ENCODE measurements around the gene GGTLC3. TPM values are rescaled to one million over a fixed set of nuclear protein-coding genes. Genes with fewer than 3 reads are reported as not detected.
A peak's percentile ranks its signal among the peaks of the same experiment; 100 is the strongest.
"Not testable (repeated sequence)": the region's sequence is repeated elsewhere in the genome, so short reads cannot be mapped to it uniquely, and the experiment has no call there.

Gene GGTLC3
- total RNA-seq (2014; rRNA removed; shearing (Covaris generic)) (not detected in 2 replicates), polyA plus RNA-seq (2016; fragmentation: Nextera tagmentation; extraction: Ambion mirVana) (not detected in 2 replicates)
- long read RNA-seq, result 0 reads

- not testable (repeated sequence) for DNase-seq (ENCODE audit: low spot score); H3K27me3 ChIP-seq (ENCODE audit: insufficient read depth); H3K36me3 ChIP-seq (ENCODE audit: insufficient read depth); ATAC-seq; H3F3A ChIP-seq (replicated peaks; ENCODE audit: low read depth); H3K4me1 Mint-ChIP-seq; H4K20me1 ChIP-seq (replicated peaks; ENCODE audit: insufficient read depth); H3K36me3 Mint-ChIP-seq (ENCODE audit: low read depth); H3K4me3 Mint-ChIP-seq; H3K9me2 ChIP-seq (ENCODE audit: insufficient read depth); H3K27me3 Mint-ChIP-seq (ENCODE audit: insufficient read depth, low read depth, poor library complexity); H3K4me3 ChIP-seq; H3K27ac ChIP-seq (ENCODE audit: low read depth); H3K4me2 ChIP-seq; H3K9me3 Mint-ChIP-seq; H2AFZ ChIP-seq; H3K79me2 ChIP-seq (replicated peaks; ENCODE audit: insufficient read depth); H3K4me1 ChIP-seq (ENCODE audit: insufficient read depth); H3K27ac Mint-ChIP-seq
Observed at GRCh38 chr22:18518061-18518460, at the start of gene GGTLC3. Gene GGTLC3, minus strand, starts transcription at chr22:18518161. Its CDS starts 264 bp downstream, at chr22:18517897.

- not testable (repeated sequence) for H3F3A ChIP-seq (replicated peaks; ENCODE audit: low read depth); H3K27me3 ChIP-seq (ENCODE audit: insufficient read depth); H3K9me3 Mint-ChIP-seq; DNase-seq (ENCODE audit: low spot score); H4K20me1 ChIP-seq (replicated peaks; ENCODE audit: insufficient read depth); H3K36me3 ChIP-seq (ENCODE audit: insufficient read depth); H3K9me2 ChIP-seq (ENCODE audit: insufficient read depth); H3K27ac Mint-ChIP-seq; H3K27me3 Mint-ChIP-seq (ENCODE audit: insufficient read depth, low read depth, poor library complexity); H3K36me3 Mint-ChIP-seq (ENCODE audit: low read depth); H3K4me3 Mint-ChIP-seq; ATAC-seq; H3K4me1 Mint-ChIP-seq; H3K4me3 ChIP-seq; H3K79me2 ChIP-seq (replicated peaks; ENCODE audit: insufficient read depth); H3K27ac ChIP-seq (ENCODE audit: low read depth); H2AFZ ChIP-seq; H3K4me1 ChIP-seq (ENCODE audit: insufficient read depth); H3K4me2 ChIP-seq
Observed at GRCh38 chr22:18560099-18560974, 42.4 kb upstream of the GGTLC3 start.

GRCh38 chr22:18558939-18559338 lies 41.0 kb upstream of the GGTLC3 start:
- not testable (repeated sequence) for H3K4me3 Mint-ChIP-seq; H3K27ac Mint-ChIP-seq; H3K27ac ChIP-seq (ENCODE audit: low read depth); DNase-seq (ENCODE audit: low spot score); H3K4me1 ChIP-seq (ENCODE audit: insufficient read depth); H3K27me3 Mint-ChIP-seq (ENCODE audit: insufficient read depth, low read depth, poor library complexity); H3K36me3 Mint-ChIP-seq (ENCODE audit: low read depth); H3K27me3 ChIP-seq (ENCODE audit: insufficient read depth); H3F3A ChIP-seq (replicated peaks; ENCODE audit: low read depth); H3K4me1 Mint-ChIP-seq; H3K9me2 ChIP-seq (ENCODE audit: insufficient read depth); H3K79me2 ChIP-seq (replicated peaks; ENCODE audit: insufficient read depth); ATAC-seq; H3K4me3 ChIP-seq; H3K9me3 Mint-ChIP-seq; H4K20me1 ChIP-seq (replicated peaks; ENCODE audit: insufficient read depth); H3K4me2 ChIP-seq; H3K36me3 ChIP-seq (ENCODE audit: insufficient read depth); H2AFZ ChIP-seq

GRCh38 chr22:18558516-18558915 lies 40.6 kb upstream of the GGTLC3 start:
- H3K27me3 ChIP-seq (ENCODE audit: insufficient read depth); H3K4me2 ChIP-seq; H3K9me3 Mint-ChIP-seq; H3K27ac ChIP-seq (ENCODE audit: low read depth); H3K36me3 ChIP-seq (ENCODE audit: insufficient read depth); H3K4me1 ChIP-seq (ENCODE audit: insufficient read depth); H3K79me2 ChIP-seq (replicated peaks; ENCODE audit: insufficient read depth); H3K36me3 Mint-ChIP-seq (ENCODE audit: low read depth); H3K4me3 Mint-ChIP-seq; ATAC-seq; H3K27me3 Mint-ChIP-seq (ENCODE audit: insufficient read depth, low read depth, poor library complexity); H4K20me1 ChIP-seq (replicated peaks; ENCODE audit: insufficient read depth); H3K9me2 ChIP-seq (ENCODE audit: insufficient read depth); H3K4me1 Mint-ChIP-seq; H3K27ac Mint-ChIP-seq; DNase-seq (ENCODE audit: low spot score); H2AFZ ChIP-seq; H3F3A ChIP-seq (replicated peaks; ENCODE audit: low read depth); H3K4me3 ChIP-seq: not testable (repeated sequence)

- H3F3A ChIP-seq (replicated peaks; ENCODE audit: low read depth); H3K4me3 ChIP-seq; H2AFZ ChIP-seq; DNase-seq (ENCODE audit: low spot score); H3K9me2 ChIP-seq (ENCODE audit: insufficient read depth); H3K4me1 ChIP-seq (ENCODE audit: insufficient read depth); H3K27ac ChIP-seq (ENCODE audit: low read depth); H4K20me1 ChIP-seq (replicated peaks; ENCODE audit: insufficient read depth); H3K79me2 ChIP-seq (replicated peaks; ENCODE audit: insufficient read depth); H3K27me3 ChIP-seq (ENCODE audit: insufficient read depth); H3K27ac Mint-ChIP-seq; H3K27me3 Mint-ChIP-seq (ENCODE audit: insufficient read depth, low read depth, poor library complexity); H3K36me3 Mint-ChIP-seq (ENCODE audit: low read depth); H3K4me3 Mint-ChIP-seq; H3K9me3 Mint-ChIP-seq; H3K4me1 Mint-ChIP-seq; H3K36me3 ChIP-seq (ENCODE audit: insufficient read depth); H3K4me2 ChIP-seq: not testable (repeated sequence)
- peak; percentile 26 for ATAC-seq
Observed at GRCh38 chr22:18554280-18555256, 36.6 kb upstream of the GGTLC3 start.

GRCh38 chr22:18552839-18553597 lies 35.1 kb upstream of the GGTLC3 start:
- H3K27me3 ChIP-seq (ENCODE audit: insufficient read depth); H3K79me2 ChIP-seq (replicated peaks; ENCODE audit: insufficient read depth); H4K20me1 ChIP-seq (replicated peaks; ENCODE audit: insufficient read depth); H3K4me3 ChIP-seq; H3K4me1 ChIP-seq (ENCODE audit: insufficient read depth); H3K27ac ChIP-seq (ENCODE audit: low read depth); H3F3A ChIP-seq (replicated peaks; ENCODE audit: low read depth); H3K4me1 Mint-ChIP-seq; H3K27me3 Mint-ChIP-seq (ENCODE audit: insufficient read depth, low read depth, poor library complexity); H3K9me2 ChIP-seq (ENCODE audit: insufficient read depth); H3K4me3 Mint-ChIP-seq; H3K36me3 Mint-ChIP-seq (ENCODE audit: low read depth); H3K9me3 Mint-ChIP-seq; H3K36me3 ChIP-seq (ENCODE audit: insufficient read depth); H3K27ac Mint-ChIP-seq; DNase-seq (ENCODE audit: low spot score); H3K4me2 ChIP-seq; H2AFZ ChIP-seq: not testable (repeated sequence)
- ATAC-seq, result peak; percentile 70

Data from GM23338 (cell line).